Activated T-cell treated with anti-CD3 and anti-CD28 coated beads, Interleukin-2, amount 50 U/mL, for 1 hour (primary cell): ENCODE results near the gene PHF3.

Source experiments
- DNase-seq: peaks from one replicate; pipeline ENCODE4 v3.0.0-alpha.2; 2020

The PHF3 gene

GRCh38 chr6:63644668-63645326 is 9.2 kb downstream of the PHF3 start:
- DNase-seq, result no peak

DNA sequence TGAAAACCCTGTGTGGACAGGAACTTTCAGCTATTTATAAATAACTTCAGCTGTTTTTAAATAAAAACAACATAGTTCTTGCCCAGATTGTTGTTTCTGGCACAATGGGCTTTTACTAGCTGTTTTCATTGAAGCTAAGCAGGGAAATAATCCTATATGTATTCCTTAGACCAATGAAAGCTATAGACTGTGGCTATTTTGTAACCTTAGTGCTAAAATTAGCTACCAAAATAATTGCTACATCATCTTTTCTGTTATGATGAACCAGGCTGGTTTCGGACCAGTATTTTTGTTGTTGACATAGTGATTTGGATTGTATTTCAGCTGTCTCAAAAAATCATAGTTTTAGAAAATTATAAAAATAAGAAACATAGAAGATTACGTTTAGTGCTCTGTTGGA is 13.7 kb downstream of the PHF3 start:
- DNase-seq, result no peak

DNA sequence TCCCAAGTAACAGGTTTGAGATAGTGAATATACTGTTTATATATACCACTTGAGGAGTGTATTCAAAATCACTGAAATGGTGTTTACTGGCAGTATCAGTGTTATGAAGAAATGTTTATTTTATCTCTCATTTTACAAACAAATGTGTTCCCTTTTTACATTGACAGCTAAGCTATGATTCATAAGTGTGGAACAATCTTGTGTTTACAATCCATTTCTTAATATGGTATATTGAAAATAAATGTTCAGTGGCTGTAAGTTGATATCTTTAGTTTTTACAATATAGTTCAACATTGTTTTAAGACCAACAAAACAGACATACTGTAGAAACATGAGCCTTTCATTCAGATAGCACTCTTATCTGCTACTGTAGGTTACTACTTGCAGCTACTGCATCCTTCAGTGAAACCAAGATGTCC is 14.3 kb downstream of the PHF3 start:
- no peak for DNase-seq

DNA sequence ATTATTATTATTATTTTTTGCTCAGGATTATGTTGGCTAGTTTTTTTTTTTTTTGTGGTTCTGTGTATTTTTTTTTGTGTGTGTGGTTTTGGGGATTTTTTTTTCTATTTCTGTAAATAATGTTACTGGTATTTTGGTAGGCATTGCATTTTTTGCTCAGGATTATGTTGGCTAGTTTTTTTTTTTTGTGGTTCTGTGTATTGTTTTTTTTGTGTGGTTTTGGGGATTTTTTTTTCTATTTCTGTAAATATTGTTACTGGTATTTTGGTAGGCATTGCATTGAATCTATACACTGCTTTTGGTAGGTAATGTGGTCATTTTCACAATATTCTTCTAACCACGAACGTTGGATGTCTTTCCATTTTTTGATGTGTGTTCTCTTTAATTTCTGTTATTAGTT is 17.4 kb downstream of the PHF3 start:
- no peak for DNase-seq

GRCh38 chr6:63660757-63661156 is 25.2 kb downstream of the PHF3 start:
- no peak for DNase-seq

DNA sequence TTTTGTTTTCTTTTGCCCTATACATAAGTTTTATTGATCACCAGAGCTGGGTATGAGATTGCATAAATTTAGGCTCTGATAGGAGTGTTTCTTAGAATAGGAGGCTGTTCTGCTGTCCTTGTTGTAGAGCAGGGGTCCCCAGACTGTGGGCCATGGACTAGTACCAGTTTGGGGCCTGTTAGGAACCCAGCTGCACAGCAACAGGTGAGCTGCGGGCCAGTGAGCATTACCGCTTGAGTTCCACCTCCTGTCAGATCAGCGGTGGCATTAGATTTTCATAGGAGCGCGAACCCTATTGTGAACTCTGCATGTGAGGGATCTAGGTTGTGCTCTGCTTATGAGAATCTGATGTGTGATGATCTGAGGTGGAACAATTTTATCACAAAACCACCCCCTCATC is 26.2 kb downstream of the PHF3 start:
- no peak for DNase-seq

DNA sequence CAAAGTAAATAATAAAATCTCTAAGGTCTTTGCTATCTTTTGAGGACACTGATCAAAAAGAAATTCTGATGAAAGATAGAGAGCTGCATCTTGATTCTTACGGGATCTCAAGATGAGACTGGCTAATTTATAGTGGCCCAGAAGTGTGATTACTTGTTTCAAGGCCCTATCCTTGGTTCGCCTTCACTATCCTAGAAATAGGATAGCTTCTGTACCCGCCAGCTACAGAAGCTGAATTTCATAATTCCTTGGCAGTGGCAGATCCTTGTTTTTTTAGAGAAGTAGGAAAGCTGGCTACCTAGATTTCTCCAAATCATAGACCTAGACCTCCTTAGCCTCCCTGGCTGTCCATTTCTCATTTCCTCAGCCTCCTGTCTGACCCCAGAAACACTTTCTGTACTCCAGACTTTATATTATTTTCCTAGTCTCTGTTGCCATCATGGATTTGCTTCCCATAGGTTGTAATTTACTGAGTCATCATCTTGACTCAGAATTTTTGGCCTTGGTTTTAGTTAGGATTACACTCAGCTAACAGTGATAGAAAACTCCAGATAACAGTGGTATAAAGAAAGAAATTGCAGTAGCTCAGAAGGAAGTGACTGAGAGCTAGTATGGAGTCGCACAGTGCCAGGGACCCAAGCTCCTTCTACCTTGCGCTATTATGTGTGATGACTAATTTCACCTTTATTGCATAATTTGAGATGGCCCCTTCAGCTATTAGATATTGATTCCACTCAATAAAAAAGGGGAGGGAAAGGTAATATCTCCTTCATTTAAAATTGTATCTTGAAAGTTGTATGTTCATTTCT is 27.7 kb downstream of the PHF3 start:
- no peak for DNase-seq

DNA sequence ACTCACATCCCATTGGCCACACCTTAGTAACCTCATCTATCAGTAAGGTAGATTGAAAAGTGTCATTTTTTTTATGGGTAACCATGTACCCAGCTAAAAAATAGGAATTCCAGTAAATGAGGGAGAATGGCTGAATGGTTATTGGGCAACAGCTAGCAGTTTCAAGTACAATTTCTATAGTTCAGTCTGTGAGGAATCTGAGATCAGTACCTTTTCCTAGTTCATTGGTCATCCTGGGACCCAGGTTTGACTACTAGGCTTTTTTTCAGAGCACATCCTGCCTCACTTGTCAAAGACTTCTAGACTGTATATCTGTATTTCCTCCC is 28.3 kb downstream of the PHF3 start:
- no peak for DNase-seq

GRCh38 chr6:63671098-63671754 is 35.6 kb downstream of the PHF3 start:
- no peak for DNase-seq

DNA sequence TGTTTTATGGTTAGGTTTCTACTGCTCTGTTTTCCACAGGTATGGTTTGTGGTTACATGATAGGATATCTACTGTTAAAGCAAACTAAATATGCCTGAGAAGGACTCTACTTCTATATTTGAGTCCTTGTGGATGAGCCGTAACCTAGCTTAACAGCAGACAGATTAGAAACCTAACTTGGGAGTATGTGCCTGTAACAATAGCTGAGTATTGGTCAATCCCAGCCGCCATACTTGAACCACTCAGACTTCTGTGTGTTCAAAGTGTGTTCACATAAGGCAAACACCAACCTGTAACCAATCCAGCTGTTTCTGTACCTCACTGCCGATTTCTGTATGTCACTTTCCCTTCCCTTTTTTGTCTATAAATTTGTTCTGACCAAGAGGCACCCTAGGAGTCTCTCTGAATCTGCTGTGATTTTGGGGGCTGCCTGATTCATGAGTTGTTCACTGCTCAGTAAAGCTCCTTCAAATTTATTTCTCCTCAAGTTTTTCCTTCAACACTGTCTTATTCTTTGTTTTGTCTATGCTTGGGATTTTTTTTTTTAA is 37.1 kb downstream of the PHF3 start:
- DNase-seq, result no peak

DNA sequence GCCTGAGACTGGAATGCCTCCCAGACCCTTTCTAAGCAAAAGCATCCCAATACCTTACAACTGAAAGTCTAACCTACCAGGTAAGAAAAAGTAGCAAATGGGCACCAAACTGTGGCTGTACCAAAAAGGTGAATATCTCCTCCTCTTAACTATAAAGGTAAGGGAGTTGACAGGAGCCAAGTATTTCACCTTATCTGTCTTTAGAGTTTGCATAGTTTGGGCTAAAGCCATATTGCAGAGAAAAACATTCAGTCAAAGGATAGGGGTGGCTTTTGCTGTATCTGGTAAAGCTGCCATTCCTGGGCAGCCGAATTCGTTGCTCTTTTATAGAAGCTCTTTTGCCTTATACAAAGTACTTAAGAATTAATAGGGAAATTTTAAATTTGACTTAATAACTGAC is 38.1 kb downstream of the PHF3 start:
- DNase-seq, result no peak

DNA sequence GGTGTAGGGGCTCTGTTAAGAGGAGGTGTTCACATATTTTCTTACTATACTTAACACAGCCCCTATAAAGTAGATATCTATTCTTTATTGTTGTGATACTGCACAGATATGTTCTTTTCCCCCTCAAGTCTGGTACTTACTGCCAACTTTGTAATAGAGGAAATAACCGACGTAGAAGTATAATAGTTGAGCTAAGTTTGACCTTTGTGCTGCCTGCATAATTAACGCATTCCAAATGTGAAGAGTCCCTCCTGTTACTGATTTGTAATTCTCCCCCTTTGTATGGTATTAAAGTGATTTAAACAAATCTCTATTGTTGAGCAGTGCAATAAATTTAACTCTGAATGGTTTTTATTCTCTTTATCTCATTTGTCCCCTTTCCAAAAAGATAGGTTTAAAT is 39.0 kb downstream of the PHF3 start:
- no peak for DNase-seq

DNA sequence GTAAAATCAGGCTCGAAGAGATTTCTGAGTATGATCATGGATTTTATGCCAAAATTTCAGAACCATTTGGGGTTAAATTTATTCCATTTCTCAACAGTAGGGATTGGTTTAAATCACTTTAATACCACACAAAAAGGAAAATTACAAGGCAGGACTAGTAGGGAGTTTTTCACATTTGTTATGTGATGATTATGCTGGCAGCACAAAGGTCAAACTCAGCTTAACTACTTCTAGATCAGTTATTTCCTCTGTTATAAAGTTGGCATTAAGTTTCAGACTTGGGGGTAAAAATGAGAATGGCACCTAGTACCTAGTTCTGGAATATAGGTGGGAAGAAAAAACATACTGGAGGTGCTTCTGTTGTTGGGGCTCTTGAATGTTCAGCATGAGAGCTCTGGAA is 39.5 kb downstream of the PHF3 start:
- no peak for DNase-seq

- no peak for DNase-seq
These were observed 41.0 kb downstream of the PHF3 start for GRCh38 chr6:63676412-63677114.

DNA sequence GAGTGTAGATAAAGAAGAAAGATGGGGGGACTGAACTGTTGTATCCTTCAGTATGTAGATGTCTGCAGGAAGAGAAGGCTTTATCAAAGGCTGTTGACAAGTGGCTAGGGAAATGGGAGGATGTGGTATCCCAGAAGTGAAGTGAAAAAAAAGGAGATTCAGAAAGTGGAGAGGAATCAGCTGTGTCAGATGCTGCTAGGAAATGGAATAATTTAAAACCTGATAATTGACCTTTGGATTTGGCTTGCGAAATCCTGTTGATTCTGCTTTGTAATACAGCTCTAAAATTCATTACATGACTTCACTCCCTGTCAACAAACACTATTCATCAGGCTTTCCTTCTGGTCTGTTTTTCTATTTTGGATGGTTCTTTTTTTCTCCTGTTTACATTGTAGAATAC is 41.7 kb downstream of the PHF3 start:
- DNase-seq, result no peak

- DNase-seq, result no peak
These were observed 47.5 kb downstream of the PHF3 start for GRCh38 chr6:63683071-63683603.

GRCh38 chr6:63685446-63686379 is 50.1 kb downstream of the PHF3 start:
- no peak for DNase-seq

DNA sequence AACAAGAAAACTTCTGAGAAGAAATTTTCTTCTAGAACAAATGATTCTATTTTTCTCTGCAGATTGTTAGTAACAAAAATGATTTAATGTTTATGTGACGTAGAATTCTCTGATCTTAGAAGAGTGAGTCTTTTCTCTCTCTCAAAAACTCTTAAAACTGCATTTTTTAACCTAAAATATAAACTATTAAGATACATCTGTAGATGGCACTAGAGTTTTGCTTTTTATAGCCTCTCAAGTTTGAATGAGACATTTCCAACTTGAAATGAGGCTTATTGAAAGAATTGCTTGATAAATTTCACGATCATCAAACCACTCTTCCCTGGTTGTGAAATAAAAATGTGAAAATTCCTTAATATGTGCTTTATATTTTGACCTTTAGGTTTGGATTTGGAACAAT is 53.8 kb downstream of the PHF3 start:
- DNase-seq, result no peak

GRCh38 chr6:63690221-63690620 is 54.6 kb downstream of the PHF3 start:
- no peak for DNase-seq

DNA sequence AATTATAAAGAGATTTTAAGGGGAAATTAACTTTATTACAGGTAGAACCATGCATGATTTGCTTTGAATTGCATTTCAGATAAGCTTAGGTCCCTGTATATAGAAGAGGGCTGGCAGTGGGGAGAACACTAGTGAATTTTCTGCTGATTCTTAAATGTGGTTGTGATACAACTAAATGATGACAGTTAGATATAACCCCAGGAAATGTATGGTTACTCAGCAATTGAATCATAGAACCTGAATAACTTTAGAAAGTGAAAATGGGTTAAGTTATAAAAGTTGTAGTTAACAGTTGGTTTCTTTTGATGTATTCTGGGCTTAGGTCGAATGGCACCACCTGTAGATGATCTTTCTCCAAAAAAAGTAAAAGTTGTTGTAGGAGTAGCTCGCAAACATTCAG is 70.1 kb downstream of the PHF3 start:
- DNase-seq, result no peak

GRCh38 chr6:63706630-63707029 is 71.0 kb downstream of the PHF3 start:
- DNase-seq, result no peak

- no peak for DNase-seq
These were observed 73.0 kb downstream of the PHF3 start for GRCh38 chr6:63708631-63709030.
